NCI-H1092 treated with DMSO at 0.1 percent for 48 hours (cell line): ENCODE measurements around the gene GLI1.

ENCODE experiments used
- DNase-seq: peaks from one replicate; lab custom pipeline; 2025; lab: John Stamatoyannopoulos, UW

The GLI1 gene

DNA sequence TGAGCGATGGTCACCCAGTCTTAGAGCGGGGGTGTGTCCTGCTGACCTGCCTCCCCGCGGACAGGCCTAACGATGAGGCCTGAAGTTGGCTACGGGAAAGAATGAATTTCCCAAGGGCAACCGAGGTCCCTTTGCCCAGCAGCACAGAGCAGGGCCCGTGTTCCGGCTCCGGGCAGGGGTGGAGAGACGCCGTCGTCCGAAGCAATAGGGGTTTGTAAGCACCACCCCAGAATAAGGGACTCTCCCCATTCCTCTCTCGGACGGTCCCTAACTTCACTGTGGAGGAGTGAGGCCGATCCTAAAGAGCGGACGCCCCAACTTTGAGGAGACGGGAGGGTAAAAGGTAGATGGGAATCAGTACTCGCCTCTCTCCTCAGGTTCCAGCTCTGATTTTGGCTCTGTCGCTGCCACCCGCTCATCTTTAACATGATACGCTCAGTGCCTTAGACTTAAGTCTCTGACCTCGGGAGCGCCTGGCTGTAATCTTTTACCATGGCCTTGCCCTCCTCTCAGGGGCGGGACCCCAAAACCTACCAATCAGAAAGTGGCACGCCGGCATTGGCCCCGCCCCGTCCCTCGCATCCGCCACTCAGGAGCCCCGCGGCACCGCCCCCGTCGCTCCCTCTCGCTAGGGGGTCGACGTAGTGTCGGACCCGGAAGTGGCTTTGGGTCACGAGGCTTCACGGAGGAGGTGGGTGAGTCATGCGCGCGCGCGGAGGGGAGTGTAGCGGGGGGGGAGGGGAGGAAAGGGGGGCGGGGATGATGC lies 60.7 kb downstream of the GLI1 start, which contains the start of gene DDIT3:
DDIT3 (minus strand) TSS at position 462 of the 766 bp plus-strand sequence. CDS start 3,108 bp downstream, outside the sequence.
- peak; percentile 96 for DNase-seq

GRCh38 chr12:57521525-57522010 lies 62.0 kb downstream of the GLI1 start:
- no peak for DNase-seq
